ENCODE data around the gene CFAP58. TPM values are rescaled to one million over a fixed set of nuclear protein-coding genes. Genes with fewer than 3 reads are reported as not detected.

The CFAP58 gene
- total and polyA plus RNA-seq, 2 of the 13 experiments (the other 11 are each of a cell fraction or from before 2014, with no cell fraction given) = 0.03 TPM; not detected in 1

- TF ChIP-seq CEBPZ (IDR thresholded peaks at IDR 0.05; ENCODE audit: low read length) (no peak), BHLHE40 (IDR thresholded peaks at IDR 0.05; ENCODE audit: low read length) (no peak), ZNF333 (CRISPR knock-in tag; IDR thresholded peaks at IDR 0.05; ENCODE audit: borderline replicate concordance) (no peak), GABPA (IDR thresholded peaks at IDR 0.05; ENCODE audit: low read depth, low read length) (no peak), GABPA (CRISPR knock-in tag; IDR thresholded peaks at IDR 0.05; ENCODE audit: low read depth) (no peak), ZNF496 (CRISPR knock-in tag; IDR thresholded peaks at IDR 0.05; ENCODE audit: insufficient replicate concordance) (no peak), RAD51 (IDR thresholded peaks at IDR 0.05; ENCODE audit: borderline replicate concordance) (no peak)
These were observed 6.2 kb downstream of the CFAP58 start (continued) for GRCh38 chr10:104359811-104360210.

DNA sequence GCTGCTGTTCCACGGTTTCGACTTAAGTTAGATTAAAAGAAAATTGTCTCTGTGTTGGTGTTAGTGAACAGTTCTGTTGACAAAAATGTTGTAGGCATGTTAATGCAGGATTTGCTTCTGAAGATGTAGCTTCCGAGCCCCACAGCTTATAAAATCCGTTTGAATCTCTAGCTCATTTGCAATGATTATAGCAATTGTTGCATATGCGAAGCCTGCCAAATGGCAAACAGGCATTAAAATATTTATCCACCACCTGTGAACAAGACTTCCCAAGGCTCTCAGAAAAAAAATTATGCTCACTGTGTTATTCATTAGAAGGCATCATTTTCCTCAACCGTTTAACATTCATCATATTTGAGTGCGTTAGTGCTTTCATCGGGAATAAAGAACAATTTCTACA is 14.3 kb downstream of the CFAP58 start:
- 33% methylated on average over 8 of the region's 8 CpGs for WGBS (ENCODE audit: low lambda C conversion rate)
- Histone ChIP-seq H3K36me3 (replicated peaks in 1 of 2; ENCODE audit: control insufficient read depth in 1 of 2, insufficient read depth in 2 of 2, low read length in 2 of 2) (no peaks in the 10 kb centered on the region), H2AFZ (ENCODE audit: low read length) (no peak overlapping the region), H3K9ac (ENCODE audit: insufficient read depth, low read depth, low read length) (no peak overlapping the region), H3K4me2 (ENCODE audit: low read depth, low read length) (no peak overlapping the region), H3K27me3 (ENCODE audit: control insufficient read depth in 1 of 2, insufficient read depth in 2 of 2, low read length in 2 of 2) (peaks cover 0 to 7% of the 10 kb centered on the region in 2 experiments; a peak in 1 of 5 replicates), H3K4me1 (ENCODE audit: insufficient read depth, low read length) (no peaks in the 10 kb centered on the region), H3K9me3 (ENCODE audit: low read length) (no peaks in the 10 kb centered on the region), H3K79me2 (ENCODE audit: insufficient read depth, low read length) (no peaks in the 10 kb centered on the region), H3K27ac (ENCODE audit: extremely low read length, insufficient read depth, low read length) (no peak overlapping the region), H3K4me3 (replicated peaks in 1 of 3; ENCODE audit: insufficient read depth in 1 of 3, low read depth in 2 of 3, low read length in 3 of 3) (no peak overlapping the region), H4K20me1 (ENCODE audit: insufficient read depth, low read length) (no peaks in the 10 kb centered on the region)
- no peak for FAIRE-seq
- no peak for ATAC-seq
- BruUV-seq (replicated peaks) = no TSS peak
- in situ Hi-C loops (cut with HindIII; ENCODE audit: extremely low pct_ligation_motif_present, low pct_unique_long_range_greater_than_20kb) = no loop called here
- TF ChIP-seq SMYD3 (CRISPR knock-in tag; IDR thresholded peaks at IDR 0.05) = no peak
- TF ChIP-seq ZNF605 (CRISPR knock-in tag; IDR thresholded peaks at IDR 0.05) = no peak
- TF ChIP-seq ZNF549 (CRISPR knock-in tag; IDR thresholded peaks at IDR 0.05) = no peak
- TF ChIP-seq, protein P1, sequence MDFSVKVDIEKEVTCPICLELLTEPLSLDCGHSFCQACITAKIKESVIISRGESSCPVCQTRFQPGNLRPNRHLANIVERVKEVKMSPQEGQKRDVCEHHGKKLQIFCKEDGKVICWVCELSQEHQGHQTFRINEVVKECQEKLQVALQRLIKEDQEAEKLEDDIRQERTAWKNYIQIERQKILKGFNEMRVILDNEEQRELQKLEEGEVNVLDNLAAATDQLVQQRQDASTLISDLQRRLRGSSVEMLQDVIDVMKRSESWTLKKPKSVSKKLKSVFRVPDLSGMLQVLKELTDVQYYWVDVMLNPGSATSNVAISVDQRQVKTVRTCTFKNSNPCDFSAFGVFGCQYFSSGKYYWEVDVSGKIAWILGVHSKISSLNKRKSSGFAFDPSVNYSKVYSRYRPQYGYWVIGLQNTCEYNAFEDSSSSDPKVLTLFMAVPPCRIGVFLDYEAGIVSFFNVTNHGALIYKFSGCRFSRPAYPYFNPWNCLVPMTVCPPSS (IDR thresholded peaks at IDR 0.05) = no peak
- no peak for TF ChIP-seq BATF2 (CRISPR knock-in tag; IDR thresholded peaks at IDR 0.05)
- TF ChIP-seq TCF7L2 (IDR thresholded peaks at IDR 0.05; ENCODE audit: low read depth, low read length) = no peak
- no peak for TF ChIP-seq ZNF180 (CRISPR knock-in tag; IDR thresholded peaks at IDR 0.05; ENCODE audit: borderline replicate concordance, low read depth)
- DNase-seq (ENCODE audit: low spot score) = no peak
- CTCF ChIA-PET (ENCODE audit: low intra/inter-chr PET ratio, low total read pairs) = no interaction called here
- intact Hi-C loops (cut with micrococcal nuclease; ENCODE audit: unreplicated experiment) = no loop called here
- POLR2A ChIA-PET = no interaction called here
